OCI-LY3 (cell line): Measurements from ENCODE around the gene FAM13B.

Experiments
- EZH2phosphoT487 ChIP-seq: fragments of 200-600 bp; shearing (Covaris generic); IDR thresholded peaks from 2 replicates; pipeline ENCODE4 v1.6.1; 2018; ENCODE audit warnings: antibody characterized with exemption, mixed run types, low read depth
- TF ChIP-seq, protein P1 (sequence below): fragments of 200-600, 300-600 bp; sonication (generic); IDR thresholded peaks from 2 replicates; pipeline ENCODE4 v1.5.1; 2014; ENCODE audit warnings: antibody characterized with exemption, low read length, low read depth

DNA sequence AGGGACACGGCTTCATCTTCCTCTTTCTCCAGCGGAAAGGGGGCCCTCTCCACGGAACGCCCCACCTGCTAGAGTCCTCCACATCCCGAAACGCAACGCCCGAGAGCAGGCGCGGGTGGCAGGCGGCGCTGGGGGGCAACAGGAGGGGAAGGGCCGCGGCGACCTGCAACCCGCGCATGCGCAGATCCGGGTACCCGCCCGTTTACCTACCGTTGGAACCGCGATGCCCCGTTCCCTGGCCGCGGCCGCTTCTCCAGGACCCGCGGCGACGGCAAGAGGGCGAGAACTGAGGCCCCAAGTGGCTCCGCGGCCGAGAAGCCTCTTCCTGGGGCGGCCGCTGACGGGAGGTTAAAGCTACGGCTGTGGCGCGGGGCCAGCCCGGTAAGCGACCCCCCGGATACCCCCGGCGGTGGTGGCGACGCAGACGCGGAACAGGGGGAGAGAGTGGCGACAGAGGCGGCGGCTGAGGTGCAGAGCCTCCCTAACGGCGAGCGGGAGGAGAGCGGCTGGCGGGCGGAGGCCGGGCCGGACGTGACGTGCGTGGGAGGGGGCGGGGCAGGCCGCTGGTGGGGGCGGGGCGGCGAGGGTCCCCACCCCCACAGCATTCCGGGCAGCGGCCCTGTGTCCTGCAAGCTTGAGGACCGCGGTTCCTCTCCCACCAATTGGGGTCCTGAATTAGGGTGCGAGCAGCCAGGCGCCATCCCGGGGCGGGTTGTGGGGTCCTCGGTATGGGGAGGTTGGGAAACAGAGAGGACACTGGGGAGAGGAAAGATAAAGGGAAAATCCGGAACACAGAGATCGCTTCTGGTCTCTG lies at the start of gene FAM13B:
- TF ChIP-seq, protein P1, sequence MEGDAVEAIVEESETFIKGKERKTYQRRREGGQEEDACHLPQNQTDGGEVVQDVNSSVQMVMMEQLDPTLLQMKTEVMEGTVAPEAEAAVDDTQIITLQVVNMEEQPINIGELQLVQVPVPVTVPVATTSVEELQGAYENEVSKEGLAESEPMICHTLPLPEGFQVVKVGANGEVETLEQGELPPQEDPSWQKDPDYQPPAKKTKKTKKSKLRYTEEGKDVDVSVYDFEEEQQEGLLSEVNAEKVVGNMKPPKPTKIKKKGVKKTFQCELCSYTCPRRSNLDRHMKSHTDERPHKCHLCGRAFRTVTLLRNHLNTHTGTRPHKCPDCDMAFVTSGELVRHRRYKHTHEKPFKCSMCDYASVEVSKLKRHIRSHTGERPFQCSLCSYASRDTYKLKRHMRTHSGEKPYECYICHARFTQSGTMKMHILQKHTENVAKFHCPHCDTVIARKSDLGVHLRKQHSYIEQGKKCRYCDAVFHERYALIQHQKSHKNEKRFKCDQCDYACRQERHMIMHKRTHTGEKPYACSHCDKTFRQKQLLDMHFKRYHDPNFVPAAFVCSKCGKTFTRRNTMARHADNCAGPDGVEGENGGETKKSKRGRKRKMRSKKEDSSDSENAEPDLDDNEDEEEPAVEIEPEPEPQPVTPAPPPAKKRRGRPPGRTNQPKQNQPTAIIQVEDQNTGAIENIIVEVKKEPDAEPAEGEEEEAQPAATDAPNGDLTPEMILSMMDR, result no peak
- TF ChIP-seq EZH2phosphoT487, result no peak
